Endothelial cell of umbilical vein (primary cell): ENCODE results near the gene EIF4B. TPM values are rescaled to one million over a fixed set of nuclear protein-coding genes. Genes with fewer than 3 reads are reported as not detected.
"Not testable (repeated sequence)": the region's sequence is repeated elsewhere in the genome, so short reads cannot be mapped to it uniquely, and the experiment has no call there.

ENCODE experiments used
- BruUV-seq: library from RNA; stranded (reverse); fragments of 400-500 nt; replicated peaks from 2 replicates; lab custom pipeline; 2021; lab: Mats Ljungman, UMichigan
- CTCF ChIA-PET: fragments of 300-600, 350-600 bp; sonication (Branson Sonifier 250); formaldehyde crosslinking; loops from one replicate; lab custom pipeline; 2021; ENCODE audit warnings: antibody characterized with exemption, inconsistent platforms; lab: Charles Lee
- POLR2A ChIA-PET: fragments of 300-600, 350-600 bp; sonication (Branson Sonifier 250); formaldehyde crosslinking; loops from one replicate; lab custom pipeline; 2021; ENCODE audit warnings: antibody characterized with exemption, inconsistent platforms; lab: Charles Lee
- DNase-seq: peaks from one replicate; pipeline ENCODE4 v3.0.0-alpha.2; 2011; ENCODE audit warnings: low read depth, low spot score
- FAIRE-seq: peaks from 2 replicates; lab custom pipeline; 2011; peaks lifted over from hg19 to GRCh38; lab: Jason Lieb, UNC
- H2AFZ ChIP-seq: 2 replicates; pipeline ENCODE4 v1.6.0; 2012; ENCODE audit warnings: low read depth, low read length, control low read depth, inconsistent platforms
- H3K27ac ChIP-seq: 2 replicates; pipeline ENCODE4 v1.5.1; 2011; ENCODE audit warnings: low read depth, mild to moderate bottlenecking, control low read depth, low read length, moderate library complexity; ENCODE audit not compliant: insufficient read depth
- H3K27me3 ChIP-seq, 2 experiments: 2 replicates each; pipeline versions ENCODE4 v1.6.0 to v1.6.1; 2011; ENCODE audit warnings: low read length in 2 of 2, mixed read lengths in 1 of 2; ENCODE audit not compliant: control insufficient read depth in 2 of 2, insufficient read depth in 2 of 2
- H3K36me3 ChIP-seq, 2 experiments: 2 replicates in 1 of 2; 3 replicates in 1 of 2; pipeline ENCODE4 v1.5.1; 2011; ENCODE audit warnings: low read length in 2 of 2, mild to moderate bottlenecking in 1 of 2, moderate library complexity in 1 of 2; ENCODE audit not compliant: control insufficient read depth in 2 of 2, insufficient read depth in 2 of 2; ENCODE audit errors: extremely low read depth in 1 of 2
- H3K4me1 ChIP-seq: 3 replicates; pipeline ENCODE4 v1.5.1; 2011; ENCODE audit warnings: mild to moderate bottlenecking, low read length; ENCODE audit not compliant: control insufficient read depth, insufficient read depth; ENCODE audit errors: extremely low read depth
- H3K4me2 ChIP-seq: 2 replicates; pipeline ENCODE4 v1.6.1; 2011; ENCODE audit warnings: low read length, control low read depth, mixed read lengths; ENCODE audit not compliant: insufficient read depth
- H3K4me3 ChIP-seq, 3 experiments: fragments of 200-600 bp in 1 of 3; sonication (generic), shearing (Covaris generic) in 1 of 3; replicated peaks in 1 of 3; 2 replicates each; pipeline ENCODE4 v1.5.1; 2011 to 2016; ENCODE audit warnings: control low read depth in 3 of 3, low read length in 3 of 3, mild to moderate bottlenecking in 2 of 3, inconsistent platforms in 1 of 3, low read depth in 1 of 3, moderate library complexity in 1 of 3; ENCODE audit not compliant: insufficient read depth in 1 of 3
- H3K79me2 ChIP-seq: 2 replicates; pipeline ENCODE4 v1.6.0; 2012; ENCODE audit warnings: low read length, inconsistent platforms; ENCODE audit not compliant: control insufficient read depth, insufficient read depth
- H3K9ac ChIP-seq: replicated peaks from 2 replicates; pipeline ENCODE3; 2011; ENCODE audit warnings: low read length, control low read depth; ENCODE audit not compliant: insufficient read depth; ENCODE audit errors: extremely low read depth
- H3K9me1 ChIP-seq: replicated peaks from 3 replicates; pipeline ENCODE4 v1.6.0; 2011; ENCODE audit warnings: mild to moderate bottlenecking, low read length; ENCODE audit not compliant: control insufficient read depth, insufficient read depth; ENCODE audit errors: extremely low read depth
- H3K9me3 ChIP-seq: replicated peaks from 2 replicates; pipeline ENCODE4 v1.5.1; 2012; ENCODE audit warnings: low read length, inconsistent platforms; ENCODE audit not compliant: control insufficient read depth, insufficient read depth
- H4K20me1 ChIP-seq: replicated peaks from 2 replicates; pipeline ENCODE3; 2011; ENCODE audit warnings: mild to moderate bottlenecking, low read length; ENCODE audit not compliant: control insufficient read depth, insufficient read depth; ENCODE audit errors: extremely low read depth
- CTCF ChIP-seq, 2 donors: IDR thresholded peaks; 1 replicate in 1 of 2; 2 replicates in 1 of 2; pipeline ENCODE4 v1.5.1; 2011; ENCODE audit warnings: low read length in 2 of 2, mild to moderate bottlenecking in 2 of 2, moderate library complexity in 2 of 2, control low read depth in 1 of 2, inconsistent platforms in 1 of 2, low read depth in 1 of 2; ENCODE audit not compliant: insufficient read depth in 1 of 2; ENCODE audit errors: extremely low read depth in 1 of 2
- EZH2 ChIP-seq: IDR thresholded peaks from 2 replicates; pipeline ENCODE4 v1.6.1; 2012; ENCODE audit warnings: borderline replicate concordance, low read depth, mild to moderate bottlenecking, moderate library complexity, low read length, inconsistent platforms; ENCODE audit not compliant: severe bottlenecking
- FOS ChIP-seq: IDR thresholded peaks from 2 replicates; pipeline ENCODE4 v1.6.1; 2011; ENCODE audit warnings: mild to moderate bottlenecking, low read length, moderate library complexity, borderline replicate concordance; ENCODE audit not compliant: insufficient read depth
- GATA2 ChIP-seq: IDR thresholded peaks from 2 replicates; pipeline ENCODE4 v1.7.0; 2011; ENCODE audit warnings: low read depth, mild to moderate bottlenecking, moderate library complexity, mixed read lengths, low read length; ENCODE audit not compliant: insufficient read length, insufficient read depth
- JUN ChIP-seq: IDR thresholded peaks from 2 replicates; pipeline ENCODE4 v1.6.1; 2011; ENCODE audit warnings: borderline replicate concordance, low read depth; ENCODE audit not compliant: insufficient read length, insufficient read depth
- MAX ChIP-seq: IDR thresholded peaks from 2 replicates; pipeline ENCODE4 v1.6.1; 2011; ENCODE audit not compliant: insufficient read depth, insufficient read length
- MYC ChIP-seq: IDR thresholded peaks from one replicate; pipeline ENCODE4 v1.6.1; 2011; ENCODE audit warnings: mild to moderate bottlenecking, low read depth, low read length
- POLR2A ChIP-seq: IDR thresholded peaks from 2 replicates; pipeline ENCODE4 v1.6.1; 2012; ENCODE audit warnings: low read depth, mild to moderate bottlenecking, control low read depth, low read length
- POLR2AphosphoS5 ChIP-seq: IDR thresholded peaks from 2 replicates; pipeline ENCODE4 v1.6.1; 2012; ENCODE audit warnings: low read depth, mild to moderate bottlenecking, control low read depth, low read length, moderate library complexity; ENCODE audit not compliant: insufficient read depth
- dilution Hi-C: fragments of 300-500 bp; cut with MboI; formaldehyde crosslinking; loops from one replicate; pipeline ENCODE4 v1.15.0; 2019; ENCODE audit warnings: low sequenced_read_pairs; ENCODE audit not compliant: extremely low pct_ligation_motif_present
- intact Hi-C: fragments of 100-400 bp; cut with micrococcal nuclease; formaldehyde crosslinking; loops from one replicate; pipeline ENCODE4 v1.10.0; 2022
- polyA plus RNA-seq, 4 experiments: library from polyadenylated mRNA; depleted of rRNA in 3 of 4; stranded (reverse) in 3 of 4; unstranded in 1 of 4; fragments of >200 nt; gene quantifications; 2 replicates each; pipeline versions ENCODE4 v1.2.1 to v1.2.3, GENCODE V29; 2011 to 2012; ENCODE audit warnings: missing spikeins in 1 of 4
- total RNA-seq: library from RNA; stranded (reverse); gene quantifications from 2 replicates; pipeline ENCODE4 v1.2.3, GENCODE V29; 2021

The EIF4B gene
- total and polyA plus RNA-seq, 2 donors (not counting 3 experiments of a cell fraction or from before 2014, with no cell fraction given): 233 to 382 TPM

GRCh38 chr12:52990206-52990605 lies 16.1 kb upstream of the EIF4B start:
- no TSS peak for BruUV-seq
- dilution Hi-C loops: loop anchor here (25.0 kb wide), 1 partner anchor 103 kb away; no protein-coding TSS in a partner anchor
- POLR2A ChIA-PET: no interaction called here

GRCh38 chr12:52992240-52992639 lies 14.0 kb upstream of the EIF4B start:
- intact Hi-C loops, H3K9me3 ChIP-seq, FAIRE-seq, H3K27me3 ChIP-seq, H2AFZ ChIP-seq, H3K27ac ChIP-seq, H3K36me3 ChIP-seq, H3K9me1 ChIP-seq, H3K79me2 ChIP-seq, H3K4me2 ChIP-seq, H3K4me1 ChIP-seq, H3K4me3 ChIP-seq, H3K9ac ChIP-seq, H4K20me1 ChIP-seq, BruUV-seq, DNase-seq: not testable (repeated sequence)
- ChIA-PET CTCF (interaction anchor here (1.2 to 2.7 kb wide), 3 partner anchors 11 to 112 kb away, joined by 4 to 13 read pairs (median 12); no protein-coding TSS in a partner anchor), POLR2A (interaction anchor here (0.6 to 0.7 kb wide), 2 partner anchors 285 to 935 kb away, joined by 5 to 6 read pairs; no protein-coding TSS in a partner anchor)
- dilution Hi-C loops: loop anchor here (25.0 kb wide), 1 partner anchor 105 kb away; no protein-coding TSS in a partner anchor

More at GRCh38 chr12:52990206-52990605, 16.1 kb upstream of the EIF4B start:
- Histone ChIP-seq H3K27me3 (peaks cover 3 to 8% of the 10 kb centered on the region in 2 experiments), H3K9me3 (no peaks in the 10 kb centered on the region), H3K4me2 (no peak overlapping the region), H3K9me1 (no peaks in the 10 kb centered on the region), H3K79me2 (no peaks in the 10 kb centered on the region), H3K36me3 (no peaks in the 10 kb centered on the region), H2AFZ (no peak overlapping the region), H3K9ac (no peak overlapping the region), H3K4me1 (no peaks in the 10 kb centered on the region), H3K4me3 (no peak overlapping the region), H3K27ac (no peak overlapping the region), H4K20me1 (no peaks in the 10 kb centered on the region)
- no peak for DNase-seq
- CTCF ChIA-PET: interaction anchor here (1.4 kb wide), 1 partner anchor 9 kb away, joined by 6 read pairs; no protein-coding TSS in a partner anchor
- intact Hi-C loops: no loop called here
- no peak for FAIRE-seq
- no peak for TF ChIP-seq FOS
- TF ChIP-seq POLR2A: no peak
- no peak for TF ChIP-seq GATA2
- no peak for TF ChIP-seq MYC
- TF ChIP-seq JUN: no peak
- TF ChIP-seq POLR2AphosphoS5: no peak
- no peak for TF ChIP-seq CTCF (IDR thresholded peaks at IDR 0.05; ENCODE audit: extremely low read depth in 1 of 2, insufficient read depth in 1 of 2, low read depth in 1 of 2, low read length in 2 of 2)
- no peak for TF ChIP-seq MAX
- no peak for TF ChIP-seq EZH2
